Naive thymus-derived CD8-positive, alpha-beta T cell (primary cell): ENCODE data around the gene KSR2. TPM values are rescaled to one million over a fixed set of nuclear protein-coding genes. Genes with fewer than 3 reads are reported as not detected.
A peak's percentile ranks its signal among the peaks of the same experiment; 100 is the strongest.
"Not testable (repeated sequence)": the region's sequence is repeated elsewhere in the genome, so short reads cannot be mapped to it uniquely, and the experiment has no call there.

Experiments
- ATAC-seq, 2 donors: fragments of 150-1000 bp; cut with Tn5 transposase in 1 of 2; sonication (Bioruptor Pico), chemical (Tn5 transposase) in 1 of 2; 1 replicate in 1 of 2; 2 replicates in 1 of 2; pipeline ENCODE4 v1.10.0; 2021; ENCODE audit warnings: mild to moderate bottlenecking in 2 of 2, moderate library complexity in 2 of 2
- POLR2A ChIA-PET: fragments of 350-600 bp; sonication (Branson Sonifier 250); formaldehyde crosslinking; loops from one replicate; lab custom pipeline; 2021; ENCODE audit warnings: antibody characterized with exemption; lab: Charles Lee
- DNase-seq, 10 donors: peaks; one replicate each; pipeline versions ENCODE4 v3.0.0 to v3.0.0-alpha.2; 2020 to 2022
- H3K27ac Mint-ChIP-seq, 10 donors: one replicate each; pipeline ENCODE4 v1.8.0; 2020 to 2022; ENCODE audit warnings: mild to moderate bottlenecking in 10 of 10, mixed read lengths in 10 of 10, moderate library complexity in 4 of 10, inconsistent platforms in 1 of 10
- H3K27me3 Mint-ChIP-seq, 5 donors: one replicate each; pipeline ENCODE4 v1.8.0; 2021 to 2022; ENCODE audit warnings: mixed read lengths in 5 of 5
- H3K36me3 Mint-ChIP-seq, 3 donors: one replicate each; pipeline ENCODE4 v1.8.0; 2020 to 2022; ENCODE audit warnings: mixed read lengths in 3 of 3, mild to moderate bottlenecking in 2 of 3, inconsistent platforms in 1 of 3
- H3K4me1 Mint-ChIP-seq, 4 donors: one replicate each; pipeline ENCODE4 v1.8.0; 2021 to 2022; ENCODE audit warnings: mixed read lengths in 4 of 4
- H3K4me3 Mint-ChIP-seq, 10 donors: one replicate each; pipeline ENCODE4 v1.8.0; 2020 to 2022; ENCODE audit warnings: mild to moderate bottlenecking in 10 of 10, mixed read lengths in 10 of 10, moderate library complexity in 6 of 10, inconsistent platforms in 1 of 10
- H3K9me3 Mint-ChIP-seq, 9 donors: one replicate each; pipeline ENCODE4 v1.8.0; 2020 to 2022; ENCODE audit warnings: mixed read lengths in 9 of 9, mild to moderate bottlenecking in 3 of 9, inconsistent platforms in 1 of 9, moderate library complexity in 1 of 9
- polyA plus RNA-seq, 3 donors: library from polyadenylated mRNA; unstranded; fragments of 300-500 nt; fragmentation: Illumina TruSeq; gene quantifications; one replicate each; pipeline ENCODE4 v1.2.3, GENCODE V29; 2021
- total RNA-seq, 8 experiments: library from RNA in 2 of 8; stranded (reverse) in 2 of 8; gene quantifications; one replicate each; pipeline ENCODE4 v1.2.3 and lab custom pipeline; 2021 to 2026

Gene KSR2
- total and polyA plus RNA-seq, 5 experiments from 2014 or later: not detected

DNA sequence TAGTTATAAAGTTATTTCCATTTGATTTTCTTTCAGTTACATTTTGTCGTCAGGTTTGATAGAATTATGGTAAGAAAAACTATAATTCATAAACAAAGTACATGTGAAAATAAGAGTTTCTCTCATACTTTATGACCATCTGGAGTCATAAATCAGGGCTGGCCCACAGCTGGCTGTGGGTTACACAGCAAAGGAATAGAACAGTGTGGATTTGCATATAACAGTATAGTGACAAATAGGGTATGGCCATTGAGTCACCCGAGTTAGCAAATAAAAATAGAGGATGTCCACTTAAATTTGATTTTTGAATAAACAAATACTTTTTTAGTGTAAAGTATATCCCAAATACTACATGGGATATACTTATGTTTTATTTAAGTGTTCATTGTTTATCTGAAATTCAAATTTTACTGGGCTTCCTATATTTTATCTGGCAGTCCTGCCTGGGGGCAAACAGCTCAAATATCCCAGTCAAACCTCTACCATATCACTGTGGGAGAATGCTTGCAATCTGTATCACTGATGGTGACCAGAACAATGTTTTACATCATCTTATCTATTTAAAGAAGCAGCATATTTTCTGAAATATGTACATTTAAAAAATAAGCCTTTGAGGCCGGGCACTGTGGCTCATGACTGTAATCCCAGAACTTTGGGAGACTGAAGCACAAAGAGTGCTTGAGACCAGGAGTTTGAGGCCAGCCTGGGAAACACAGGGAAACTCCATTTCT lies 65.5 kb downstream of the KSR2 start:
- Mint-ChIP-seq H3K4me1 (no peaks in the 10 kb centered on the region), H3K4me3 (no peak overlapping the region), H3K9me3 (peaks cover 0 to 18% (median 7%) of the 10 kb centered on the region in 9 donors), H3K27me3 (peaks cover 0 to 3% (median 0%) of the 10 kb centered on the region in 5 donors), H3K36me3 (peaks cover 0 to 7% (median 0%) of the 10 kb centered on the region in 3 donors), H3K27ac (no peak overlapping the region)
- DNase-seq (no peak), ATAC-seq (no peak)
- POLR2A ChIA-PET: no interaction called here

DNA sequence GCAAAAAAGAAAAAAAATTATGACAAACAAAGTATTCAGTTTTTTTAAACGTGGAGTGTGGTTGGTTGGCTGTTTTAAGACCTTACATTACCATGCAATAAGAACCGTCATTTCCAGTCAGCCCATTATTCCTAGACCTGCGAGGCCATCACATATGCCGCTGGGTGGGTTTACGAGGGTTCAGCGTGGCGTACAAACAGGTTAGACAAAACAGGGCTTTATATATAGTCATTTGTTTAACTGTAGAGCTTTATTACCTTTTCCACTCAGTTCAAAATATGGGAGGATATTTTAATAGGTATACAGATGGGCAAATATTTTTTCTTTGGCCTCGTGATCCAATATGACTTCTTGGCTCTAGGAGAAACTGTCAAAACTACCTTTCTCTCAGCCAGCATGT lies 67.2 kb downstream of the KSR2 start:
- ATAC-seq (no peak), DNase-seq (no peak)
- H3K36me3 Mint-ChIP-seq: peaks cover 0 to 7% (median 0%) of the 10 kb centered on the region in 3 donors
- H3K4me3 Mint-ChIP-seq: no peak overlapping the region
- H3K27ac Mint-ChIP-seq: no peak overlapping the region
- H3K4me1 Mint-ChIP-seq: no peaks in the 10 kb centered on the region
- H3K27me3 Mint-ChIP-seq: peaks cover 0 to 3% (median 1%) of the 10 kb centered on the region in 5 donors
- peaks cover 0 to 18% (median 4%) of the 10 kb centered on the region in 9 donors for H3K9me3 Mint-ChIP-seq
- POLR2A ChIA-PET: interaction anchor here (0.7 kb wide), 1 partner anchor 33 kb away, joined by 6 read pairs; no protein-coding TSS in a partner anchor

DNA sequence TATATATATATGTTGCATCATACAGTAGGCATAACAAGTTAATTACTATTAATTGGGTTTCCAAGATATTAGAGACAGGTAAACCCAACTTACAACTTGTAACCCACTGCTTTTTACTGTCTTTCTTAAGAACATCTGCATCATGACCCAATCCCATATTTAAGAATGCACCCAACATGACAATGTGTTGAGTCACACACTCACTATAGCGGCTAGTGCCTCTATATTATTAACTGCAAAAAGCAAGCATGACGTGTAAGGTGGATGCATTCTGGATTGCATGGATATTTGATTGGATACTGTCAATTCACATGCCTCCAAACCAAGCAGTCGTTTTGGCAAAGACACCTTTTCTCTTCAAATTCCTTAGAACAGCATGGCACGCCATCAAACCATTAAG lies 68.2 kb downstream of the KSR2 start:
- Mint-ChIP-seq H3K27me3 (peaks cover 0 to 6% (median 3%) of the 10 kb centered on the region in 5 donors), H3K4me1 (no peaks in the 10 kb centered on the region), H3K27ac (no peak overlapping the region), H3K4me3 (no peak overlapping the region), H3K9me3 (peaks cover 0 to 18% (median 4%) of the 10 kb centered on the region in 9 donors), H3K36me3 (peaks cover 0 to 7% (median 0%) of the 10 kb centered on the region in 3 donors)
- ATAC-seq (no peak), DNase-seq (no peak)
- POLR2A ChIA-PET: no interaction called here

DNA sequence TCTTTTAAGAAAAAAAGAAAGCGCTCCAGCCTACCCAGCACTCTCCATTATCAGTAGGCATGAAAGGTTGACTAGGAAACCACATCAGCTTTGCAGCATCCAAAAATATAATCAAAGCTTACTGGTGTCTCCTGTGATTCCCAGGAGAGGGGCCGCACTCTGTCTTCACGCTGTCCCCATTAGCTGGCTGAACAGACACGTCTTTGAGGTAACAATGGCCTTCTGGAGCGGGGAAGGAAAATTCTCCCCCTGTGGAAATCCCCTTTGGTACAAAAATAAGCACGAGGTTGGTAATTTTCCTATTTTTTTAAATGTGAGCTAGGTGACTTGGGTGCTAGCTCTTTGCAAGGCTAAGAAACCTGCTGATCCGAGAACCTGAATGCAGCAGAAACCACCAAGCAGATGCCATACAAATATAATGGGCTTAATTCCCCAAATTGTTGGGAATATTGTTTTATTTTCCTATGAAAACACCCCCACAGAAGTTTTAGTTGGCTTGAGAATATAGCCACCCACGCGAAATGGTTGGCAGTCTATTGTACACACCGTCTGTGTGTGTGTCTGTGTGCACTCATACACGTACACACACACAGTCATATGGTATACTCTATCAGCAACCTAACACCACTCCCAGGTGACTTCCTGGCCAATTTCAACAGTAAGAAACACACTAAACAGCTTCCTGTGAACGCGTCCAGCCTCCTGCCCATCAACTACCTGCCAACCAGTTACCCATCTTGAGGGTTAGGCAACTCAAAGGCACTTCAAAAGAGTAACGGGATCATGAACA lies 71.2 kb downstream of the KSR2 start:
- no peak overlapping the region for H3K4me3 Mint-ChIP-seq

DNA sequence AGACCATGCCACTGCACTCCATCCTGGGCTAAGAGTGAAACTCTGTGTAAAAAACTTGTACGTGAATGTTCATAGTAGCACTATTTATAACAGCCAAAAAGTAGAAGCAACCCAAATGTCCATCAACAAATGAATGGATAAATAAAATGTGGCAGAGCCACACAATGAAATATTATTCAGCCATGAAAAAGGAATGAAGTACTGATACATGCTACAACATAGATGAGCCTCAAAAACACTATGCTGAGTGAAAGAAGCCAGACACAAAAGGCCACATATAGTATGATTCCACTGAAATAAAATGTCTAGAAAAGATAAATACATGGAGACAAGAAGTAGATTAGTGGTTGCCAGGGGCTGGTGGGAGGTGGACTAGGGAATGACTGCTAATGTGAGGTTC lies 72.8 kb downstream of the KSR2 start:
- H3K27ac Mint-ChIP-seq: no peak overlapping the region
- ATAC-seq (no peak), DNase-seq (no peak)
- H3K4me1 Mint-ChIP-seq: no peaks in the 10 kb centered on the region
- H3K9me3 Mint-ChIP-seq: peaks cover 0 to 18% (median 8%) of the 10 kb centered on the region in 9 donors
- peaks cover 0 to 12% (median 0%) of the 10 kb centered on the region in 3 donors for H3K36me3 Mint-ChIP-seq
- H3K4me3 Mint-ChIP-seq: no peak overlapping the region
- peaks cover 0 to 6% (median 3%) of the 10 kb centered on the region in 5 donors for H3K27me3 Mint-ChIP-seq
- POLR2A ChIA-PET: no interaction called here

More for the DNA sequence above, 71.2 kb downstream of the KSR2 start:
- H3K36me3 Mint-ChIP-seq: peaks cover 0 to 12% (median 0%) of the 10 kb centered on the region in 3 donors
- POLR2A ChIA-PET: no interaction called here
- ATAC-seq (no peak), DNase-seq (no peak)
- H3K27me3 Mint-ChIP-seq: peaks cover 0 to 6% (median 3%) of the 10 kb centered on the region in 5 donors
- no peaks in the 10 kb centered on the region for H3K4me1 Mint-ChIP-seq
- H3K27ac Mint-ChIP-seq: no peak overlapping the region
- peaks cover 0 to 18% (median 6%) of the 10 kb centered on the region in 9 donors for H3K9me3 Mint-ChIP-seq

DNA sequence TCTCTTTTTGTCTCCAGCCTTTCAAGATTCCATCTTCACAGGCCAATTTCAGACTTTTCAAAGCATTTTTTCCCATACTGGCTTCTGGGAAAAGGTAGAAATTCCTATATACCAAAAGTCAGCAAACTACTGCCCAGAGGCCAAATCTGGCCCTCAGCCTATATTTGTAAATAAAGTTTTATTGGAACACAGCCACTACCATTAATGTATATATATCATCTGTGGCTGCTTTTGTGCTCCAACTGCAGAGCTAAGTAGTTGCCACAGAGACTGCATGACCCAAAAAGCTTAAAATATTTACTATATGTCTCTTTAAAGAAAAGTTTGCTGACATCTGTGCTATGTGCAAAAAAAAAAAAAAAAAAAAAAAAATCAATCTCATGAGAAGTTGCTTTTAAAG lies 76.3 kb downstream of the KSR2 start:
- no peak overlapping the region for H3K27ac Mint-ChIP-seq
- no peak for DNase-seq
- H3K27me3 Mint-ChIP-seq: peaks cover 4 to 20% (median 9%) of the 10 kb centered on the region in 5 donors
- peaks cover 0 to 3% (median 0%) of the 10 kb centered on the region in 4 donors for H3K4me1 Mint-ChIP-seq
- no peak for ATAC-seq
- no peak overlapping the region for H3K4me3 Mint-ChIP-seq
- H3K36me3 Mint-ChIP-seq: peaks cover 0 to 5% (median 0%) of the 10 kb centered on the region in 3 donors
- peaks cover 0 to 6% (median 0%) of the 10 kb centered on the region in 9 donors for H3K9me3 Mint-ChIP-seq
- POLR2A ChIA-PET: interaction anchor here (0.7 kb wide), 1 partner anchor 1556 kb away, joined by 4 read pairs; no protein-coding TSS in a partner anchor

DNA sequence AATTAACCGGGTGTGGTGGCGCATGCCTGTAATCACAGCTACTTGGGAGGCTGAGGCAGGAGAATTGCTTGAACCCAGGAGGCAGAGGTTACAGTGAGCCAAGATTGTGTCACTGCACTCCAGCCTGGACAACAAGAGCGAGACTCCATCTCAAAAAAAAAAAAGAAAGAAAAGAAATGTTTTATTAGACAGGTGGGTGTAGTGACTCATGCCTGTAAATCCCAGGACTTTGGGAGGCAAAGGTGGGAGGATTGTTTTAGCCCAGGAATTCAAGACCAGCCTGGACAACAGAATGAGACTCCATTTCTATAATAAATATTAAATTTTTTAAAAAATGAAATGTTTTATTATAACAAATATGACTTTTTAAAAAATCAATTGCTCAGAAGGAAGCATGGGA lies 77.5 kb downstream of the KSR2 start:
- ATAC-seq, H3K4me1 Mint-ChIP-seq, H3K9me3 Mint-ChIP-seq, H3K36me3 Mint-ChIP-seq, H3K4me3 Mint-ChIP-seq, DNase-seq, POLR2A ChIA-PET: not testable (repeated sequence)
- Mint-ChIP-seq H3K27ac (peak overlapping the region in 1 of 10 donors; percentile 13), H3K27me3 (peaks cover 4 to 20% (median 8%) of the 10 kb centered on the region in 5 donors)

DNA sequence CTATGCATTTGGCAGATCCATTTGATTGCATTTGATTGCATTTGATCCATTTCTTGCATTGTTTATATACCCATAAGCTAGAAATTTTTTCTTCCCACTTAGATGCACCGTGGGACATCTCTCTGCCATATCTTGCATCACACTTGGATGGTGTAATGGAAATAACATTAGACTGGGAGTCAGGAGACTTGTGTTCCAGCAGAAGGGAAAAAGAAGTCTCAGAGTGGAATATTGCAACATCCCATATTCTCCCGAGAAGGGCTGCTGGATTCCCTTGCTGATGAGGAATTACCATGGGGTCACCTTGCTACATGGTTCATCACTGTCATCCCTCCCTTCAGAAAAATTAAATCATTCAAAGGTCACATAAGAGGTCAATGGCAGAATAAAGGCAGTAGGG lies 78.1 kb downstream of the KSR2 start:
- POLR2A ChIA-PET: no interaction called here
- no peak overlapping the region for H3K27ac Mint-ChIP-seq
- DNase-seq (no peak), ATAC-seq (no peak)
- no peak overlapping the region for H3K4me3 Mint-ChIP-seq
- H3K36me3 Mint-ChIP-seq: peaks cover 0 to 5% (median 0%) of the 10 kb centered on the region in 3 donors
- peaks cover 0 to 4% (median 0%) of the 10 kb centered on the region in 9 donors for H3K9me3 Mint-ChIP-seq
- H3K4me1 Mint-ChIP-seq: peaks cover 0 to 3% (median 0%) of the 10 kb centered on the region in 4 donors
- H3K27me3 Mint-ChIP-seq: peaks cover 3 to 20% (median 4%) of the 10 kb centered on the region in 5 donors

DNA sequence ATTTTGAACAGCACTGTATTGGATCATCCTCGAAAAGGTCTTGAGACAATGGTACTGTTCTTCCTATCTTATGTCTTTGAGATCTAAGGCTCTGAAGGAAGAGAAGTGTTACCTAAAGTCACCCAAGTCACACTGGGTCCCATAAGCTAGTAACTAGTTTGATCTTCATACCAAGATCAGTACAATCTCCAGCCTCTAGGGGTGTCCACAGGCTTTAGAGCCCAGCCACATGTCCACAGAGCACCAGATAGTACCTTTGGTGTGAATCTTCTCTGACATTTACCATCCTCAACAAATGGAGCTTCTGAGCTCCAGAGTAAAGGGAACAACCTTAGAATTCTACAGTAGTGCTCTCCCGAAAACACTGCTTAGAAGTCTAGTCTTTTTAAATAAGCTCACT lies 78.7 kb downstream of the KSR2 start:
- no peak overlapping the region for H3K4me3 Mint-ChIP-seq
- no peak for ATAC-seq

DNA sequence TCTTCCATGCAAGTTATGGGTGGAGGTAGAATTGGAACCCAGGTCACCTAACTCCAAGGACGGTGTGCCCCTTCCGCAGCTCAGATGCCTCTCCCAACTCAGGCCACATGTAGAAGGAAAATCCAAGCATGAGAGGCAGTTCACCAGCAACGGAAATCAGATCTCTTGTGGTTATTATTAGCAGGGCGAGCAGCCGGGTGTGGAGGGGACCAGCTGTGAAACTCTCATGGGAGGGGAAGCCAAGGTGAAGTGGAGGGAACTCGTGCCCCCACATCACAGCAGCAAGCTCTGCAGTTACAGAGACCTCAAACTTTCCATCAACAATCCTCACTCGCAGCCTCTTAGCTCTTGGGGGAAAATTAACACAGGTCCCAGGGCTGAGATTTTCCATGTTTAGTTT lies 79.7 kb downstream of the KSR2 start:
- DNase-seq (no peak), ATAC-seq (no peak)
- POLR2A ChIA-PET: no interaction called here
- Mint-ChIP-seq H3K9me3 (peaks cover 0 to 4% (median 0%) of the 10 kb centered on the region in 9 donors), H3K4me3 (no peak overlapping the region), H3K36me3 (peaks cover 0 to 5% (median 0%) of the 10 kb centered on the region in 3 donors), H3K27ac (no peak overlapping the region), H3K4me1 (peaks cover 0 to 3% (median 0%) of the 10 kb centered on the region in 4 donors), H3K27me3 (peaks cover 2 to 24% (median 4%) of the 10 kb centered on the region in 5 donors)

More for the DNA sequence above, 78.7 kb downstream of the KSR2 start:
- no peak for DNase-seq
- peaks cover 0 to 5% (median 0%) of the 10 kb centered on the region in 3 donors for H3K36me3 Mint-ChIP-seq
- peaks cover 0 to 4% (median 0%) of the 10 kb centered on the region in 9 donors for H3K9me3 Mint-ChIP-seq
- peaks cover 3 to 20% (median 4%) of the 10 kb centered on the region in 5 donors for H3K27me3 Mint-ChIP-seq
- H3K27ac Mint-ChIP-seq: no peak overlapping the region
- H3K4me1 Mint-ChIP-seq: peaks cover 0 to 3% (median 0%) of the 10 kb centered on the region in 4 donors
- POLR2A ChIA-PET: no interaction called here

DNA sequence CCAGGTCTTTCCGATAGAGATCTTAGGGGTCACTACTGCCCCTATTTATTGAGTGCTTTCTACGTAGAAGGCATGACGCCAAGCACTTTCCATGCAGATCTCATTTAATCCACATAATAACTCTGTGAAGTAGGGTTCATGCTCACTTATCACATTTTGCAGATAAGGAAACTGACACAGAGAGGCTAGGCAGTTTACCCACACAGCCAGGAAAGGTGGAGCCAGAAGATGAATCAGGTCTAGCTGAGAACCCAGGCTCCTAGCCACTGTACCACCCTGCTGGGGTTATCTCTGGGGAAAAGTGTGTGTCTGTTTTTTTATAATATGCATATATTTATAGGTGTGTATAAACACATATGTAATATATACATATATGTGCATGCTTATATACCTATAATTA lies 83.6 kb downstream of the KSR2 start:
- ATAC-seq: no peak
- Mint-ChIP-seq H3K36me3 (no peaks in the 10 kb centered on the region), H3K4me3 (no peak overlapping the region), H3K9me3 (peaks cover 0 to 15% (median 2%) of the 10 kb centered on the region in 9 donors), H3K27me3 (peaks cover 11 to 43% (median 18%) of the 10 kb centered on the region in 5 donors), H3K4me1 (peaks cover 0 to 3% (median 0%) of the 10 kb centered on the region in 4 donors), H3K27ac (no peak overlapping the region)
- POLR2A ChIA-PET: no interaction called here
- DNase-seq: no peak

DNA sequence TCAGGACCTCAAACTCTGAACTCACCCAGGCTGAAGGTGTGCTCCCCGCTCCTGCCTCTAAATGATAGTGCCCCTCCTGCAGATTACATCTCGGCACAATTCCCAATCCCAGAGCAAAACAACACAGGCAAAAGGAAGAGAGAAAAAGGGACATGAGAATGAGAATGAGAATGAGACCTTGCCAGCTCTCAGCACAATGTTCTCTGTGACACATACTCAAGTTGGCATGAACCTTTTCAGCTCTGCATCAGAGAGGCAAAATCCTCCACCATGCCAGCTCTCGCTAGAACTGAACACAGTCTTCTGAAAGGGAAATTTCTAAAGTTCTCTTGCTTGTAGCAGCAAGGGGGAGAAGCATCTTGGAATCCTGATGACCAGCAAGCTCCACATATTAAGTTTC lies 84.6 kb downstream of the KSR2 start:
- H3K4me1 Mint-ChIP-seq: peaks cover 0 to 3% (median 0%) of the 10 kb centered on the region in 4 donors
- POLR2A ChIA-PET: no interaction called here
- ATAC-seq: no peak

More for the DNA sequence above, 84.6 kb downstream of the KSR2 start:
- Mint-ChIP-seq H3K27ac (no peak overlapping the region), H3K27me3 (peaks cover 11 to 33% (median 19%) of the 10 kb centered on the region in 5 donors), H3K4me3 (no peak overlapping the region), H3K36me3 (no peaks in the 10 kb centered on the region), H3K9me3 (peaks cover 0 to 15% (median 2%) of the 10 kb centered on the region in 9 donors)
- DNase-seq: no peak
